PC-3 (cell line): Measurements from ENCODE around the gene NPIPB6.

ENCODE experiments used
- EZH2 ChIP-seq: fragments of 300-600 bp; sonication (generic); IDR thresholded peaks from one replicate; pipeline ENCODE4 v1.6.1; 2017; ENCODE audit warnings: antibody characterized with exemption, mild to moderate bottlenecking, low read length; ENCODE audit not compliant: unreplicated experiment
- EZH2phosphoT487 ChIP-seq: fragments of 300-600 bp; sonication (generic); IDR thresholded peaks from 2 replicates; pipeline ENCODE4 v1.6.1; 2018; ENCODE audit warnings: mild to moderate bottlenecking, antibody characterized with exemption, low read length, borderline replicate concordance
- TF ChIP-seq, protein P1 (sequence below): fragments of 300-600 bp; sonication (generic); conservative IDR thresholded peaks from 2 replicates; pipeline ENCODE4 v1.5.1; 2017; ENCODE audit warnings: antibody characterized with exemption, low read depth, mild to moderate bottlenecking, low read length

DNA sequence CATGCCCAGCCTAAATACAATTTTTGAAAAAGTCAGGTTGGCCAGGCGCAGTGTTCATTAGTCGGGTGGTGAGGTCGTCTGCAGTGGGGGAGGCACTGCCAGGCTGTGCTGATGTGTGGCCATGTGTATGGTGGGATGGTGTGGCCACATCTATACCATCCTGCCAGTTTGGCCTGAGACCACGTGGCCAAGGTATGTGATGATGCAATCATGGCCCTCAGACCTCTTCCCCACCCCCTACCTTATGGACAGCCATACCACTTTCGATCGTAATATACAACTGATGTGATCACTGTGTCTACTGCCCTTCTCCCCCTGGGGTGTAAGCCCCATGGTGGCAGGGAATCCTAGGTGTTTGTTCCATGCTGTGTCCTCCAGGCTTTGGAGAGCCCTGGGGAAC, 47.3 kb downstream of the NPIPB6 start:
- TF ChIP-seq EZH2 (no peak), EZH2phosphoT487 (no peak)
- TF ChIP-seq, protein P1, sequence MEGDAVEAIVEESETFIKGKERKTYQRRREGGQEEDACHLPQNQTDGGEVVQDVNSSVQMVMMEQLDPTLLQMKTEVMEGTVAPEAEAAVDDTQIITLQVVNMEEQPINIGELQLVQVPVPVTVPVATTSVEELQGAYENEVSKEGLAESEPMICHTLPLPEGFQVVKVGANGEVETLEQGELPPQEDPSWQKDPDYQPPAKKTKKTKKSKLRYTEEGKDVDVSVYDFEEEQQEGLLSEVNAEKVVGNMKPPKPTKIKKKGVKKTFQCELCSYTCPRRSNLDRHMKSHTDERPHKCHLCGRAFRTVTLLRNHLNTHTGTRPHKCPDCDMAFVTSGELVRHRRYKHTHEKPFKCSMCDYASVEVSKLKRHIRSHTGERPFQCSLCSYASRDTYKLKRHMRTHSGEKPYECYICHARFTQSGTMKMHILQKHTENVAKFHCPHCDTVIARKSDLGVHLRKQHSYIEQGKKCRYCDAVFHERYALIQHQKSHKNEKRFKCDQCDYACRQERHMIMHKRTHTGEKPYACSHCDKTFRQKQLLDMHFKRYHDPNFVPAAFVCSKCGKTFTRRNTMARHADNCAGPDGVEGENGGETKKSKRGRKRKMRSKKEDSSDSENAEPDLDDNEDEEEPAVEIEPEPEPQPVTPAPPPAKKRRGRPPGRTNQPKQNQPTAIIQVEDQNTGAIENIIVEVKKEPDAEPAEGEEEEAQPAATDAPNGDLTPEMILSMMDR = no peak
